SU-DHL-6 (cell line): ENCODE data around the gene RECQL5.

Experiments used
- H2AFZ ChIP-seq: fragments of 200-600 bp; sonication (generic); 2 replicates; pipeline ENCODE4 v1.6.1; 2014; ENCODE audit warnings: low read depth, mild to moderate bottlenecking, moderate library complexity, mixed read lengths, antibody characterized with exemption, low read length; ENCODE audit not compliant: severe bottlenecking
- H3F3A ChIP-seq: fragments of 200-600 bp; shearing (Covaris generic); 2 replicates; pipeline ENCODE4 v1.6.0; 2016; ENCODE audit warnings: antibody characterized with exemption, mild to moderate bottlenecking; ENCODE audit not compliant: insufficient read depth
- H3K27ac ChIP-seq: fragments of 200-600 bp; sonication (generic); 2 replicates; pipeline ENCODE4 v1.5.1; 2016; ENCODE audit warnings: low read depth, mild to moderate bottlenecking, low read length, moderate library complexity, mixed read lengths
- H3K27me3 ChIP-seq: fragments of 200-600 bp; sonication (generic), shearing (Covaris generic); 2 replicates; pipeline ENCODE4 v1.6.0; 2014; ENCODE audit warnings: mild to moderate bottlenecking, low read length
- H3K36me3 ChIP-seq: fragments of 200-600 bp; sonication (generic); 2 replicates; pipeline ENCODE4 v1.6.1; 2014; ENCODE audit warnings: mild to moderate bottlenecking, low read length, mixed read lengths
- H3K4me2 ChIP-seq: fragments of 300-600, 200-600 bp; shearing (Covaris generic), sonication (generic); 2 replicates; pipeline ENCODE4 v1.6.0; 2014; ENCODE audit warnings: low read length, low read depth, mild to moderate bottlenecking; ENCODE audit not compliant: poor library complexity, severe bottlenecking
- H3K4me3 ChIP-seq: fragments of 200-600 bp; sonication (generic); 2 replicates; pipeline ENCODE4 v1.5.1; 2014; ENCODE audit warnings: antibody characterized with exemption, low read length, mild to moderate bottlenecking, mixed read lengths; ENCODE audit not compliant: insufficient read depth, poor library complexity, severe bottlenecking
- H3K79me2 ChIP-seq: fragments of 200-600 bp; sonication (generic); 2 replicates; pipeline ENCODE4 v1.6.1; 2014; ENCODE audit warnings: mild to moderate bottlenecking, low read length, moderate library complexity; ENCODE audit not compliant: insufficient read depth
- H3K9ac ChIP-seq: fragments of 200-600 bp; sonication (generic); 2 replicates; pipeline ENCODE4 v1.7.0; 2014; ENCODE audit warnings: mild to moderate bottlenecking, low read length
- H3K9me2 ChIP-seq: fragments of 200-600 bp; sonication (generic); replicated peaks from 2 replicates; pipeline ENCODE4 v1.6.1; 2014; ENCODE audit warnings: low read length; ENCODE audit not compliant: insufficient read depth
- H3K9me3 ChIP-seq: fragments of 200-600 bp; sonication (generic); 2 replicates; pipeline ENCODE4 v1.6.1; 2014; ENCODE audit warnings: low read length, mixed read lengths; ENCODE audit not compliant: insufficient read depth
- H4K20me1 ChIP-seq: fragments of 200-600 bp; sonication (generic); 2 replicates; pipeline ENCODE4 v1.6.1; 2014; ENCODE audit warnings: low read depth, mild to moderate bottlenecking, antibody characterized with exemption, low read length, moderate library complexity, mixed read lengths
- EZH2phosphoT487 ChIP-seq: fragments of 200-600 bp; sonication (generic), shearing (Covaris generic); conservative IDR thresholded peaks from 2 replicates; pipeline ENCODE4 v1.6.1; 2018; ENCODE audit warnings: mild to moderate bottlenecking, antibody characterized with exemption, low read length, moderate library complexity, mixed read lengths
- TF ChIP-seq, protein P1 (sequence below): fragments of 200-600 bp; sonication (generic); IDR thresholded peaks from one replicate; pipeline ENCODE4 v1.5.1; 2017; ENCODE audit warnings: antibody characterized with exemption, mild to moderate bottlenecking, low read length, moderate library complexity; ENCODE audit not compliant: insufficient read depth, poor library complexity, severe bottlenecking

Gene RECQL5

DNA sequence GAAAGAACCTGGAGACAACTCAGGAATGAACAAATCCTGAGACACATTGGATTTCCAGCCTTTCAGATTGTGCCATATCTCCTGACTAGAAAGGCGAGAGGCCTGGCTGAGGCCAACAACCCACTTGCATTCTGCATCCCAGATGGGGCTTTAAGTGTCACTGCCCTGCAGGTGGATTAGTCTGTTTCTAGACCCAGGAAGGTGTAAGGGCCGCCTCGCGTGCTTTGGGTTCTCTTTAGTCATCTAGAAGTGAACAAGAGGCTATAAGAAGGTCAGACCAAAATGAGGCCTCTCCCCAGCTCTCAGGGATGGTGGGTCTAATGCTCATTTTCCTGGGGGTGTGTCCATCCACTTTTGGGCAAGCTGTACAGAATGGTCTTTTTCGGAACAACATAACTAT lies 5.1 kb upstream of the RECQL5 start:
- Histone ChIP-seq H3F3A (peaks cover 15% of the 10 kb centered on the region), H3K9ac (no peak overlapping the region), H3K27ac (no peak overlapping the region), H3K27me3 (no peaks in the 10 kb centered on the region), H4K20me1 (no peaks in the 10 kb centered on the region), H3K4me3 (no peak overlapping the region), H3K79me2 (peaks cover 68% of the 10 kb centered on the region), H2AFZ (no peak overlapping the region), H3K36me3 (peaks cover 24% of the 10 kb centered on the region; the same call in 1 of the 2 replicates), H3K4me2 (no peak overlapping the region), H3K9me3 (no peaks in the 10 kb centered on the region), H3K9me2 (no peaks in the 10 kb centered on the region)
- TF ChIP-seq, protein P1, sequence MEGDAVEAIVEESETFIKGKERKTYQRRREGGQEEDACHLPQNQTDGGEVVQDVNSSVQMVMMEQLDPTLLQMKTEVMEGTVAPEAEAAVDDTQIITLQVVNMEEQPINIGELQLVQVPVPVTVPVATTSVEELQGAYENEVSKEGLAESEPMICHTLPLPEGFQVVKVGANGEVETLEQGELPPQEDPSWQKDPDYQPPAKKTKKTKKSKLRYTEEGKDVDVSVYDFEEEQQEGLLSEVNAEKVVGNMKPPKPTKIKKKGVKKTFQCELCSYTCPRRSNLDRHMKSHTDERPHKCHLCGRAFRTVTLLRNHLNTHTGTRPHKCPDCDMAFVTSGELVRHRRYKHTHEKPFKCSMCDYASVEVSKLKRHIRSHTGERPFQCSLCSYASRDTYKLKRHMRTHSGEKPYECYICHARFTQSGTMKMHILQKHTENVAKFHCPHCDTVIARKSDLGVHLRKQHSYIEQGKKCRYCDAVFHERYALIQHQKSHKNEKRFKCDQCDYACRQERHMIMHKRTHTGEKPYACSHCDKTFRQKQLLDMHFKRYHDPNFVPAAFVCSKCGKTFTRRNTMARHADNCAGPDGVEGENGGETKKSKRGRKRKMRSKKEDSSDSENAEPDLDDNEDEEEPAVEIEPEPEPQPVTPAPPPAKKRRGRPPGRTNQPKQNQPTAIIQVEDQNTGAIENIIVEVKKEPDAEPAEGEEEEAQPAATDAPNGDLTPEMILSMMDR, result no peak
- no peak for TF ChIP-seq EZH2phosphoT487

DNA sequence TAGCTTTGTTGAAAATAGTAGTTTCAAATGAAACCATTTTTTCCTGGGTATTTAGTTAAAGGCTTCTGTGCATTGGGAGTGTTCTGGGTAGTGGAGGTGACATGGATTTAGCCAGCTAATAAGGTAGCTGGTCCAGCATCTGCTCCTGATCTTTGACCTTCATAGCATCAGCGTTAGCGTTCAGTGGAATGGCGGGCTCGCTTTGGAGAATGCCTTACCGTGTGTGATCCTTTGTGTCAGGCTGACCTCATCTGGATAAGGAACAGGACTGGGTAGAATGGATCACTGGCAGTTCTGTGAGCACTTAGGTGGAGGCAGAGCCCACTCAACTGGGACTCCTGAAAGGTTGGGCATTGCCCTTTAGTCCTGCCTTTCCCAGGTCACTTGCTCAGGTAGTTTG lies 3.9 kb upstream of the RECQL5 start:
- H3K4me2 ChIP-seq, result no peak overlapping the region
- no peak overlapping the region for H3K9ac ChIP-seq
- H2AFZ ChIP-seq, result no peak overlapping the region
- no peaks in the 10 kb centered on the region for H3K9me2 ChIP-seq
- H3F3A ChIP-seq, result peaks cover 9% of the 10 kb centered on the region
- no peaks in the 10 kb centered on the region for H3K27me3 ChIP-seq
- H3K79me2 ChIP-seq, result peaks cover 69% of the 10 kb centered on the region
- H4K20me1 ChIP-seq, result no peaks in the 10 kb centered on the region
- peaks cover 17% of the 10 kb centered on the region; the same call in 1 of the 2 replicates for H3K36me3 ChIP-seq
- TF ChIP-seq, protein P1, result no peak
- TF ChIP-seq EZH2phosphoT487, result no peak
- no peak overlapping the region for H3K27ac ChIP-seq
- no peak overlapping the region for H3K4me3 ChIP-seq
- H3K9me3 ChIP-seq, result no peaks in the 10 kb centered on the region

DNA sequence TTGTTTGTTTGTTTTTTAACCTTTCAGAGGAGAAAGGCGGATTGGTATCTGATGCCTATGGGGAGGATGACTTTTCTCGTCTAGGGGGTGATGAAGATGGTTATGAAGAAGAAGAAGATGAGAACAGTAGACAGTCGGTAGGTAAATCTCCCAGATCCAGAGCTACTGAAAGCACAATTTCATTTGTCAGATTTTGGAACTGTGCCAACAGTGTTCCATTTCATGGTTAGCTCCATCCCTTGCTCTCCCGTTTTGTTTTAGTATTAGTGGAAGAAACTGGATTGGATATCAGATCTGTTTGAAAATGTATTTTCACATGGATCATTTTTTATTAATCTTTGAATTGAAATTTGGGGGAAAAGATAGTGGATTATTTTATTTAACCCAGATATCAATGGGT lies 1.5 kb upstream of the RECQL5 start:
- Histone ChIP-seq H3F3A (peaks cover 23% of the 10 kb centered on the region), H3K79me2 (peaks cover 62% of the 10 kb centered on the region), H3K4me2 (peak overlapping the region; percentile 98), H3K36me3 (peaks cover 17% of the 10 kb centered on the region; the same call in 1 of the 2 replicates), H3K9me2 (no peaks in the 10 kb centered on the region), H3K27me3 (no peaks in the 10 kb centered on the region), H4K20me1 (no peaks in the 10 kb centered on the region), H2AFZ (no peak overlapping the region), H3K9ac (peak overlapping the region; percentile 76), H3K9me3 (no peaks in the 10 kb centered on the region), H3K4me3 (peak overlapping the region; percentile 95), H3K27ac (no peak overlapping the region)
- TF ChIP-seq, protein P1, result no peak
- TF ChIP-seq EZH2phosphoT487, result no peak
